Activated CD4-positive, alpha-beta T cell treated with anti-CD3 and anti-CD28 coated beads for 24 hours (primary cell): ENCODE data around the gene RAB31.
"Not testable (repeated sequence)": the region's sequence is repeated elsewhere in the genome, so short reads cannot be mapped to it uniquely, and the experiment has no call there.

Experiments used
- DNase-seq, 2 donors: peaks; one replicate each; pipeline ENCODE4 v3.0.0-alpha.2; 2020; ENCODE audit warnings: low read depth in 2 of 2

The RAB31 gene, protein sequence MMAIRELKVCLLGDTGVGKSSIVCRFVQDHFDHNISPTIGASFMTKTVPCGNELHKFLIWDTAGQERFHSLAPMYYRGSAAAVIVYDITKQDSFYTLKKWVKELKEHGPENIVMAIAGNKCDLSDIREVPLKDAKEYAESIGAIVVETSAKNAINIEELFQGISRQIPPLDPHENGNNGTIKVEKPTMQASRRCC

DNA sequence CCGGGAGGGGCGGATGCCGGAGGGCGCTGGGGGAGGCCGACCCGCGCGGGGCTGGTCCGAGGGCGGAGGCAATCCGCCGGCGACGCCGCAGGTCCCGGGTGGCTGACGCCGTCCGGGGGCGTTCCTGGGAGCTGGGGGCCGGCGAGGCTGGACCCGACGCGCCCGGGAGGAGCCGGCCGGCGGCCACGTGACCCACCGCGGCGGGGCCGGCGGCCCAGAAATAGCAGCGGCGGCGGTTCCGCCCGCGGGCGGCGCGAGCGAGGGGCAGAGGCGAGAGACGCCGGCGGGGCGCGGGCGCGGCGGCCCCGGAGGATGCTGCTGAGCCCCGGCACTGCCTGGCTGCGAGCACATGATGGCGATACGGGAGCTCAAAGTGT, at the start of gene RAB31:
Gene RAB31 (plus strand): TSS at position 245 of the 377 bp plus-strand sequence. CDS start 105 bp downstream, at position 350.
- no peak for DNase-seq

DNA sequence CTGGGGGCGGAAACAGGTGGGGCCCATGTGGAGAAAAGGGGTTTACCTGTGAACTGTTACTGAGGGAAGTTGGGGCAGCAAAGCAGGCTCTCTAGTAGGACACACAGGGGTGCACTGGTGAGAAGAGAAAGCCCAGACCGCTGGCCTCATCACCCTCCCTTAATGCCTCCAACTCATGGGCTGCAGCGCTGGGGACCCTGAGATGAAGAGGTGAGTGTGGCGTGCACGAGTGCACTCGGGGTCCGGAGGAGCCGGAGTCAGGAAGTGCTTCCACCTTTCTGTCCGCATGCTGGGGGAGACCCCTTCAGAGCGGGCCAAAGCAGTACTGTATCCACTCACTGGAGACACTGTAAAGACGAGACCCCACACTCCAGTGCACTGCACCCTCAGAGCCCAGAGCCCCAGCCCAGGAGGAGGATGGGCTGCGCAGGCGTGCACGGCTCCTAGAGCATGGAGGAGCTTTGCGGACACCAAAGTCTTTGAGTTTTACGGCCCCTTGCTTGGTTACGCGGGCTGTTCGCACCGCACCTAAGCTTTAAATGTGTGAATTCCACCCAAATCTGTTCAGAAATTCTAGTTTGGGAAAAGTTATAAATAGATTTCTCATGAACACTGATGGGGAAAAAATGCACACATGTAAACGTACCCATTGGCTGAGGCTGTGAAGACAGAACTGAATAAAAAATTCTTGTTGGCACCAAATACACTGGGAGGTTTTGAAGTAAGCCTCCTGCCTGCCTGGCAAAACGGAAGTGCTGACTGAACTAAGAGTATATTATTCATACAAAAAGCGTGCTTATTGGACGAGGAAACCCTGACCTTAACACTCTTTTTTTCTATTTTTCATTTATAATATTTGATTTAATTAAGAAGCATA, 48.4 kb upstream of the RAB31 start:
- no peak for DNase-seq

DNA sequence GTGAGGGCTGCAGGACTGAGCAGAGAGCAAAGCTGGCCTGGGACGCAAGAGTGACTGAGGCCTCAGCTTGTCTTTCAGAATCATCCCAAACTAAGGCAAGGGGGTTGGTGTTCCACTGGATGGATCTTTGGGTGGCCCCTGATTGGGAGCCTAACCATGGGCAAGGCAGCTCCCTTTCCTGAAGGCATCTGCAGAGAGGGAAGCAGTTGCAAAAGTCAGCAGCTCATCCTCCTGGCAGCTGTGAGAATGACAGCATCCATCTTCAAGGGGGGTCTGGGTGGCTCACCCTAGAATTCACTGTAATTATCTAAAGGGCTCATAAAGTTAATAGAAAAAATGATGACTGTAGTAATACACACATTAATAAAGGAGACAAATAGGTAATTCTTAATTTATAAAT, 46.5 kb upstream of the RAB31 start:
- no peak for DNase-seq

DNA sequence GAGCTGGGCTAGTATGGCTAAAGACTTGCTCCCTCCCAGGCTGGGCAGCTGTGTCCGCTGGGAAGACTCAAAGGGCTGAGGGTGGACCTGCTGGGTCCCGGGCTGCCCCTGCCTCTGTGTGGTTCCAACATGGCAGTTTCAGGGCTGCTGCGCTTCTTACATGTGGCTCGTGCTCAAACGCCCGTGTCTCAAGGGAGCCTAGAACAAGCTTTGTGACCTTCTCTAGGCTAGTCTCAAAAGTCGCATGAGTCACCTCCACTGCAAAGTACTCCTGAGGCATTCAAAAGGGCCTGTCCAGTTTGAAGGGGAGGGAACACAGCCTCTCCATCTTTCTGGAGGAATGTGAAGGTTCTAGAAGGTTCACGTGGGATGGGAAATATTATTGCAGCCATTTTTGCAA, 44.7 kb upstream of the RAB31 start:
- DNase-seq, result no peak

DNA sequence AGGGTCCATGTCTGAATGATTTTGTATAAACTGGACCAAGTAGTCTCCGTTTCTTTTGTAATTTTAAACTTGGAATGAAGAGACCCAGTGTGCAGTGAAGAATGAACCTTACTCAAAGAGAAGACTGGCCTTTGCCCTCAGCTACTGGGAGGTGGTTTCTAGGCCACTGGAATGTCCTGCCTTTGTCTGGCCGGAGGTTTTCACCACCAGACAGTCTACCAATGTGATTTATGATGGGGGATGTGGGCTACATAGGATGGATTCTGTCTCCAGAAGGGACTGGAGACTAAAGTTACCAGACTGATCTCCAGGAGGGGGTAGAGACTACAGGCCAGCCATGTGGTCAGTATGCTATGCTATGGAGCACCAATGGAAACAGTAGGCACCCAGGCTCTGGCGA, 42.8 kb upstream of the RAB31 start:
- DNase-seq, result no peak

DNA sequence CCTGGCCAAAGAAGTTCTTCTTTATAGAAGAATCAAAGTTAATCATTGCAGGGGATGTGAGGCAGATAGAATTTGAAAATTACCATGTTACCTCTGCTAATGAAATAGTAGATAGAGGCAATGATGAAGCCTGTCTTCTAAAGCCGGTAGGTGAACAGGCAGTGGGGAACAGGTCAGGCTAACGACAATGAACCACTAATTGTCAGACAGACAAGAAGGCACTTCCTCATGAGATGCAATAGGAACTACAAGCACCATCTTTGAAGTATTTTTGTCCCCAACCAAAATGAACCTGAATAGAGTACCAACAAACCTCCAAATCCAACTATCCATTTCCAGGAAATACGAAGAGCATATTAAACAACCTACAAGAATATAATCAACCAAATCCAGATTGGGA, 41.6 kb upstream of the RAB31 start:
- no peak for DNase-seq

DNA sequence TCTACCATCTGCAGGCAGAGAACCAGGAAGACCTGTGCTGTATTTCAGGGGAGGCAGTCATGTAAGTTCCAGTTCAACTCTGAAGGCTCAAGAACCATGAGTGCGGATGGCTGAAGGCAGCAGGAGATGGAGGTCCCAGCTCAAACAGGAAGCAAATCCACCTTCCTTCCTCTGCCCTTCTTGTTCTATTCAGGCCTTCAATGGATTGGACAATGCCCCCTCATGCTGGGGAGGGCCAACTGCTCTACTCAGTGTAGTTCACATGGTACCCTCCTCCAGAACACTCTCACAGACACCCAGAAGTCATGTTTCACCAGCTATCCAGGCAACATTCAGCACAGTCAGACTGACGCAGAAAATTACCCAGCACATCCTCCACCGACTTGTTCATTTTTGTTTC, 39.1 kb upstream of the RAB31 start:
- no peak for DNase-seq

DNA sequence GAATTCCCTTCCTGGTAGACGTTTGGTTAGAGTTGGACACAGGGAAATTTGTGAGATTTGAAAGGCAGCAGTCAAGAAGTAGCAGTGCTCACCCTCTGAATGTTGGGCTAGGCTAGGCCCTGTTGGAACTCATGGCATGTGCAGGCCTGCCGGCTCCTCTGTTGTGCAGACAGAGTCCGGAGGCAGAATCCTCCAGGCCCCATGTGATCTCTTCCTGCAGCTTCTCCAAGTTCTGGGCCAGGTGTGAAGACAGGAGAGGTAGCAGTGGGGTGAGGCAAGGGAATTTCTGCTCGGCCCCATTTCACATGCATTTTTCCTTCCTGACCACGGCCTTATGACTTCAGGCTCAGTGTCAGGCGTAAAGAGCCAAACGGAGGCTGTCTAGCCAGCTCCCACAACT, 36.9 kb upstream of the RAB31 start:
- no peak for DNase-seq

DNA sequence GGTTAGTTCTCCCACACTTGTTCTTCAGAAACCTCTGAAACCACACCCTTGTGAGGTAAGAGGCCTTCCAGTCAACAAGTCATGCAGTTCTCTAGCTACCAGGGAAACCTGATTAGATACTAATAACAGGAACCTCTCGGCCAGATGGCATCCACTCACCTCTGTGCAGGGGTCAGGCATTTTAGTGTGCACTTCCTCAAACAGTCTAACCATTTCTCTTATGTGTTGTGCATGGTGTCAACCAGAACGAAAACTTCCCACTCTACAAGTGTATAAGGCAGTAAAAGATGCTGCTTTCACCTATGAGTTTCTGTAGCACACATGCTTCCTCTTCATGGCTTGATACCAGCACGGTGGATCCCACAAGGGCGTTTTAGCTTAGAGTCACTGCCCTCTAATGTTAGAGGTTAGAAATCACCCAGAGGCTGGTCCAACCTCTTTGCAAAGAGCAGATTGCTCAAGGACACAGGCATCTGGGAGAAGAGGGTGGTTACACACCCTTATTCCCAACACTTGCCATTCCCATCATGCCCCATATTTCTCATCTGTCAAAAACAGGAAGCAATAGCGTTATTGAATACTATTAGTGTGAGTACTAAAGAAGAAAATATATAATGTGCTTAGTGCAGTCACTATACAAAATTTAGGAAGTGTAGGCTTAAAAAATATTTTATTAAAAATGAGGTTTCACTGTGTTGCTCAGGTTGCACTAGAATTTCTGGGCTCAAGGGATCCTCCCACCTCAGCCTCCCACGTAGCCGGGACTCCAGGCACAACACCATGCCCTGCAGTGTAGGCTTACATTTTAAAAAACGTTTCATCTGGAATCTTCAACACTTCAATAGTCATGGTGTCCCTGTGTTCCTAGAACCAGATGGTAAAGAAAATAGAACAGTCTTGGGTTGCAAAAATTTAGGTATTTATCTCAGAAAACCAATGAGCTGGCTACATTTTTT, 34.5 kb upstream of the RAB31 start:
- no peak for DNase-seq

DNA sequence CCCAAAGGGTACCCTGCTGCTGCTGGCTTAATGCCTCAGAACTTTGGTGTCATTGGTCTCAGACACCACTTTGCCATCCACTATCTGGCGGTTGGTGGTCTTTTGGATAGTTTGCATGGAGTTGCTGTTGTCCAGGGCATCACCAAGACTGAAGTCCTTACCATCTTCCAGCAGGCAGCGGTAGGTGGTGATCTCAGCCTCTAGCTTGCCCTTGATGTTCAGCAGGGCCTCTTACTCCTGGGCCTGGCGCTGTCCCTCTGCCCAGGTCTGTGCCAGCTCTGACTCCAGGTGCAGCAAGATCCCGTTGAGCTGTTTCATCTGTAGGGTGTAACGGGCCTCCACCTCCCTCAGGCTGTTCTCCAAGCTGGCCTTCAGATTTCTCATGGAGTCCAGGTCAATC, 29.9 kb upstream of the RAB31 start:
- not testable (repeated sequence) for DNase-seq

DNA sequence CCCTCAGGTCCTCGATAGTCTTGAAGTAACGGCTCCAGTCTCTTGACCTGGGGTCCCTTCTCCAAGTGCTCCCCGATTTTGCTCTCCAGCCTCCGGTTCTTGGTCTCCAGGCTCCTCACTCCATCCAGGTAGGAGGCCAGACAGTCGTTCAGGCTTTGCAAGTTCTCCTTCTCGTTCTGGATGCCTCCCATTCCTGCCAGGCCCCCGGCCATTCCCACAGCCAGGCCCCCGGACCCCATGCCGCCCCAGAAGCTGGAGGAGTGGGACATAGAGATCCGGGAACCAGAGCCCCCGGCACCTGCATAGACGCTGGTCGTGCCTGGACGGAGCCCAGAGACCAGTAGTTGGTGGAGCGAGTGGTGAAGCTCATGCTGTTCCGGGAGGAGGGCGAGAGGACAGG, 29.0 kb upstream of the RAB31 start:
- no peak for DNase-seq

DNA sequence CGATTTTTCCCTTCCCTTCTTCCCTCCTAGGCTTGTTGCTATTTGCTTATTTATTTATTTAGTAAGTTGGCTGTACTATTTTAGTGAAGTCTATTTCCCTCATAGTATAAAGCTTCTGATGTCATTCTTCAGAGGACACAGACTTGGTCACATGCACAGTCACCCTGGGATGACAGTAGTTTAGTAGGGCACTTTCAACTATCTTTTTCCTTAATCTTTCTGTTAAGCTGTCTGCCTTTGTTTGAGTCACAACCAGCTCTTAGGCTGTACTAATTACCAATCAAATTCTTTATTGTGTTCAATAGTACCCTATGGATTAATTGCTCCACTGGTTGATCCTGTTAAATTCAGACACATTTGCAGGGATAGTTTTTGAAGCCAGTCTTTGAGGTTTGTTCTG, 26.9 kb upstream of the RAB31 start:
- DNase-seq, result no peak

DNA sequence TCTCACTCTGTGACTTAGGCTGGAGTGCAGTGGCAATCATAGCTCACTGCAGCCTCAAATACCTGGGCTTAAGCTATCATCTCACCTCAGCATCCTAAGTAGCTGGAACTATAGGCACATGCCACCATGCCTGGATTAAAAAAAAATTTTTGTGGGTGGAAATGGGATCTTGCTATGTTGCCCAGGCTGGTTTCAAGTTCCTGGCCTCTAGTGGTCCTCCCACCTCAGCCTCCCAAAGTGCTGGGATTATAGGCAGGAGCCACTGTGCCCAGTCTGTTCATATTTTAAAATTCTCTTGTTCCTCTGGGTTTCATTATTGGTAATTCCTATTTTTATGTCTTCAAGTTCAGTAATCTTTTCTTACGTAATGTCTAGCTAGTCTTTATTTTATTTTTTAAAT, 25.5 kb upstream of the RAB31 start:
- DNase-seq, result no peak

DNA sequence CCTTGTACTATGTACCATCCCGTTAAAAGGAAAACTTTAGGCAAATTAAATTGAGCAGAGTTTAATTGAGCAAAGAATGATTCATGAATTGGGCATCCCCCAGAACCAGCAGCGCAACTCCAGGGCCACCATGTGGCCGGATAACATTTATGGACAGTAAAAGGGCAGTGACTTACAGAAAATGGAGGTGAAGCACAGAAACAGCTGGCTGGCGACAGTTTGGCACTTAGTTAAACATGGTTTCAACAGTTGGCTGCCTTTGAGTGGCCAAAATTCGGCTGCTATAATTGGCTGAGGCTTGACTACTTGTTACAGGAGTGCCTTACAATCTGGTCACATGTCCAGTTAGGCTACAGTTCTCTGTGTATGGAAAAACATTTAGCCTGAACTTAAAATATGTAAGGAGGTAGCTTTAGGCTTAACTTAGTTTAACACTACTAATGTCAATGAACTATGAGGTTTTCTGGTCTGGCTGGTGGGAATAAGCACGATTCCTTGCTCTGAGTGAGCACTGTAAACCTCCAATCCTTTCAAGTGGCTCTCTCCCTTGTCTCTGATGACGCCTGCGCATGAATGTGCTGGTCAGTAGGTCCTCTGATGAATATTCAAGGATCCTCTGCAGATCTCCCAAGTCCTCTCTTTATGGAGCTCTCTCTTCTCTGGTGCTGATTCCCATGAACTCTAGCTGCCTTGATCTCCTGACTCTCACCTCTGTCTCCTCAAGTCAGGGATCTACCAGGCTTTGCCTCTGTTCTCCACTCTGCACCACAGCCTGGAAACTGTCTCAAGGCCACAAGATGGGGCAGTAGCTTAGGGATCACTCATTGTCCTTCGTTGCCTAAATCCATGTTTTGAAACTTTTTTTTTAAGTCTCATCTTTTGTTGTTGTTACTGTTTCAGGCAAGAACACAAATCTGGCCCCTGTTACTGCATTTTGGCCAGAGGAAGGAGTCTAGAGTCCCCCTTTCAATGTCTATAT, 24.4 kb upstream of the RAB31 start:
- DNase-seq, result no peak

DNA sequence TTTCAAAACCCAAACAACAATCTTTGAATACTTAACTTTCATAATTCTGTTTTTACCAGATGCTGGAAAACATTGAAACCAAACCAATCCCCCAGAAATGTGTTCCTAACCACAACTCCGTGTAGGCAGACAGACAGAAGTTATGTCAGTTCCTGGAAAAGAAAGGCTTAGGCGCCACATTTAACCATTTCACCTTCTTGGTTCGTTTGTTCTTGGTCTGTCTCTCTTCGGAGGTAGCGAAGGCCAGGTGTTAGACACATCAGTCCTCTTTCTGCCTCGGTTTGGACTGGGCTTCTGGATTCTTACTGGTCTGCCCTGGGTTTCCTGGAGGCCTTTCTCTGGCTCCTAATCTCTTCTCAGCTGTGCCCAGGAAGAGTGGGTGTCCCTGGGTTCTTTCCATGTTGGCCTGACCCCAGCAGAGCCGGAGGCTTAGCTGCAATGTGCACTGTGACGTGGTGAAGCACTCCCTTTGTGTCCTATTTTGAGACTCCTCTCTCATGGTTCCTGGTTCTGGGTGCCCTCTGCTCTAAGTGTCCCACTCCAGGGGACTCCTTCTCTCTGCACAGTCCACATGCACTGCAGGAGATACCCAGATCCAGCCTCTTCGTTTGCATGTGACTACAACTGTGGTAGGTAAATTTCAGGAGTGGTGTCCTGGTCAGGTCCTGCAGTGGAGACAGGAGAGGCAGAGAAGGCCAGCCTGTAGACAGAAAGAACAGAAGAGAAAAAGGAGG, 23.1 kb upstream of the RAB31 start:
- DNase-seq, result no peak

DNA sequence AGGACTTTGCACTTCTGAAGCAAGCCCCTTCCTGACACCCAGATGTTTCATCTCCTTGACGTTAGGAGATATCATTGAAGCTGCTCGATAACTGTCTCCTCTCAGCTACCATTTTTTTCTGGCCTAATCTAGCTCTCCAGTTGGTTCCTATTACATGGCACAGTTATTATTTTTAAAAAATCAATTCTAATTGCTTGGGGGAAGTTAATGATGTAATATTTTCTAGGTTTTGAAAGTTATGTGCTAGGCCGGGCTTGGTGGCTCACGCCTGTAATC, 22.5 kb upstream of the RAB31 start:
- no peak for DNase-seq

DNA sequence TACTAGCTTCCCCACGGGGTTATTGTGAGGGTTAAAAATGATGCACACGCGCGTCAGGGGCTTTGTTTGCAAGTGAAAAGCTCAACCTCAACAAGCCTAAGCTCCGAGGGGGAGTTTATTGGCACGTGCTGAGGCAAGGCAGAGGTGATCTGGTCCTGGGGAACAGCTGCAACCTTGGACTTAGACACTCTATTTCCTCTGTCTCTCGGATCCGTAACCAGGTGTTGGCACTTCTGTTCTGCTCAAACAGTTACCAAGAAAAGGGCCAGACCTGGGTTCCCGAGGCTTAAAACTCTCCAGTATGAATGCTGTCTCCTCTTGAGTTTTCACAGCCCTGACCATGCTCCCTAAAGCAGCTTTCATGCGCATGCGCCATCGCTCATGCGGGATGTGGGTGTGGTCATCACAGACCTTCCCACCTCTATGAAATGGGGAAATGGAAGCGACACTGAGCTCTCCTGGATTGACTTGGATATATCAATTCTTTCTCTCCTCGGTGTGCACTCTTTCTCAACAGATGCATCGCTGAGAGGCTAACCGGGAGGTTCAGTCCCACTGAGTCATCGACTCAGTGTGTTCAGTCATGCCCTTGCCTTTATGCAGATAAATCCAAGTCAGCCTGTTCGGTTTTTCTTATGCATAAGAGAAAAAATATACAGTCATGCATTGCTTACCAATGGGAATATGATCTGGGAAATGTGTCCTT, 19.9 kb upstream of the RAB31 start:
- no peak for DNase-seq

DNA sequence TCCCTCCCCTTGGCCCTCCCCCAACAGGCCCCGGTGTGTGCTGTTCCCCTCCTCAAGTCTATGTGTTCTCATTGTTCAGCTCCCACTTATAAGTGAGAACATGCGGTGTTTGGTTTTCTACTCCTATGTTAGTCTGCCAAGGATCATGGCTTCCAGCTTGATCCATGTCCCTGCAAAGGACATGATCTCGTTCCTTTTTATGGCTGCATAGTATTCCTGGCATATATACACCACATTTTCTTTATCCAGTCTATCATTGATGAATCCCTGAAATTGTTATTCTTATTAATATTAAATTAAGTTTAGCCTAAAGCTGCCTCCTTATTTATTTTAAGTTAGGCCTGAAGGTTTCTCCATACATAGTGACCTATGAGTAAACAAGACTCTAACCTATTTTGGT, 18.8 kb upstream of the RAB31 start:
- DNase-seq, result no peak

DNA sequence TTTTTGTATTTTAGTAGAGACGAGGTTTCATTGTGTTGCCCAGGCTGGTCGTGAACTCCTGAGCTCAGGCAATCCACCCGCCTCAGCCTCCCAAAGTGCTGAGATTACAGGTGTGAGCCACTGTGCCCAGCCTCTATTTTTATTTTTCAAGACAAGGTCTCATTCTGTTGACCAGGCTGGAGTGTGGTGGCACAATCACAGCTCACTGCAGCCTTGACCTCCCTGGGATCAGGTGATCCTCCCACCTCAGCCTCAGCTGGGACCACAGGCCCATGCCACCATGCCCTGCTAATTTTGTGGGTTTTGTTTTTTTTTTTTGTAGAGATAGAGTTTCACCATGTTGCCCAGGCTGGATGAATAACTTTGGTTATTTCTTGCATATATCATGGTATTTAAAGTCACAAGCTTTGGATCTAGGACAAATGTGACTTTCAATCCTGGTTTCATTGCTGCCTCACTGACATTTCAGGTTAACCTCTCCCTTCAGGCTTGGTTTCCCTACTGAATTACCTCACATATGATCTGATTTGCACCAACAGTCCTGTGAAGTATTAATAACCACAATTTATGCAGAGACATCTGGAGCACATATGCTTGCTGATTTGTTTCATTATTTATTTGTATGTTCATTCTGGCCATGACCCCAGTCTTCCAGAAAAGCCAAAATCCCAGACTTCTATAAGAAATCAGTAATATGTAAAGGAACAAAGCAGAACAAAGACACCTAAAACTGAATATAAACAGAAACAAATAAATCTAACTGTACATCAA, 17.5 kb upstream of the RAB31 start:
- DNase-seq, result no peak
